Kidney tubule cell (primary cell): Measurements from ENCODE around the gene VAT1.
A peak's percentile ranks its signal among the peaks of the same experiment; 100 is the strongest.
"Not testable (repeated sequence)": the region's sequence is repeated elsewhere in the genome, so short reads cannot be mapped to it uniquely, and the experiment has no call there.

Source experiments
- DNase-seq: peaks from one replicate; pipeline ENCODE4 v3.0.0-alpha.2; 2018; ENCODE audit warnings: low spot score

The VAT1 gene

GRCh38 chr17:43021741-43022512 is at the start of gene VAT1:
Gene VAT1, minus strand, starts transcription at chr17:43022385. Its CDS starts 63 bp downstream, at chr17:43022322.
- DNase-seq: peak; percentile 78

GRCh38 chr17:43070872-43071271 is 48.7 kb upstream of the VAT1 start:
- no peak for DNase-seq

GRCh38 chr17:43070257-43070656 is 48.1 kb upstream of the VAT1 start:
- DNase-seq: no peak

GRCh38 chr17:43069368-43069898 is 47.2 kb upstream of the VAT1 start:
- no peak for DNase-seq

- no peak for DNase-seq
Observed at GRCh38 chr17:43068570-43069367, 46.6 kb upstream of the VAT1 start.

GRCh38 chr17:43062984-43063638 is 40.9 kb upstream of the VAT1 start:
- DNase-seq: no peak

GRCh38 chr17:43056051-43056450 is 33.9 kb upstream of the VAT1 start:
- DNase-seq: no peak

- DNase-seq: not testable (repeated sequence)
Observed at GRCh38 chr17:43053008-43053407, 30.8 kb upstream of the VAT1 start.

- DNase-seq: no peak
Observed at GRCh38 chr17:43051969-43052368, 29.8 kb upstream of the VAT1 start.

GRCh38 chr17:43044024-43044423 is 21.8 kb upstream of the VAT1 start:
- no peak for DNase-seq

- peak; percentile 13 for DNase-seq
Observed at GRCh38 chr17:43043307-43043706, 21.1 kb upstream of the VAT1 start.

GRCh38 chr17:43042025-43042628 is 19.9 kb upstream of the VAT1 start:
- DNase-seq: no peak

GRCh38 chr17:43040655-43041054 is 18.5 kb upstream of the VAT1 start:
- no peak for DNase-seq

GRCh38 chr17:43039646-43040045 is 17.5 kb upstream of the VAT1 start:
- DNase-seq: no peak

- no peak for DNase-seq
Observed at GRCh38 chr17:43034894-43035293, 12.7 kb upstream of the VAT1 start.

GRCh38 chr17:43033948-43034881 is 12.0 kb upstream of the VAT1 start:
- DNase-seq: no peak

GRCh38 chr17:43031666-43032065 is 9.5 kb upstream of the VAT1 start:
- DNase-seq: no peak

GRCh38 chr17:43030137-43030767 is 8.1 kb upstream of the VAT1 start:
- DNase-seq: no peak

GRCh38 chr17:43028221-43028861 is 6.2 kb upstream of the VAT1 start:
- DNase-seq: no peak
